Measurements from ENCODE around the gene NEGR1.

DNA sequence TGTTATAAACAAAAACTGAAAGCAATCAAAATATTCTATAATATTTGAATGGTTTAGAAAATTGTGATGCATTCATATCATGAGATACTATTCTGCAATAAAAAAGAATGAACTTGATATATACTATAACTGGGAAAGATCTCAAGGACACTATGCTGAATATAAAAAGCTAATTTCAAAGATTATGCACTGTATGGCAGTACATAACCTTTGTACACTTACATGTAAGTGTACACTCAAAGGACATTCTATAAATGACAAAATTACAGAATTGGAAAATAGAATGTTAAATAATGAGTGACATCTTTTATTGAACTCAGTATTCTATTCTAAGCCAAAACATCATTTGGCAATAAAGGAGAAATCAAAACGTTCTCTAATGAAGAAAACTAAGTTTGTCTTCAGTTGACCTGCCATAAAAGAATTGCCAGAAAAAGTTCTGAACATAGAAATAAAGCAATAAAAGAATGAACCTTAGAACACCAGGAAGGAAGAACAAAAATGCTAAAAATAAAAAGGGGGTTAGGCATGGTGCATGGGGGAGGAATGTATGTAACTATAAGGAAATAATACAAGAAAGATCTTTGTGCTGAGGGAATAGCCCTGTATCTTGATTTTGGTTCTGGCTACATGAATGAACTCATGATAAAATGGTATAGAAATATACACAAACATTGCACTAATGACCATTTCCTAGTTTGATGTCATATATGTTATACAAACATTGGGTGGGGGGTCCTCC is 519.7 kb downstream of the NEGR1 start:
- TF ChIP-seq, protein P1, sequence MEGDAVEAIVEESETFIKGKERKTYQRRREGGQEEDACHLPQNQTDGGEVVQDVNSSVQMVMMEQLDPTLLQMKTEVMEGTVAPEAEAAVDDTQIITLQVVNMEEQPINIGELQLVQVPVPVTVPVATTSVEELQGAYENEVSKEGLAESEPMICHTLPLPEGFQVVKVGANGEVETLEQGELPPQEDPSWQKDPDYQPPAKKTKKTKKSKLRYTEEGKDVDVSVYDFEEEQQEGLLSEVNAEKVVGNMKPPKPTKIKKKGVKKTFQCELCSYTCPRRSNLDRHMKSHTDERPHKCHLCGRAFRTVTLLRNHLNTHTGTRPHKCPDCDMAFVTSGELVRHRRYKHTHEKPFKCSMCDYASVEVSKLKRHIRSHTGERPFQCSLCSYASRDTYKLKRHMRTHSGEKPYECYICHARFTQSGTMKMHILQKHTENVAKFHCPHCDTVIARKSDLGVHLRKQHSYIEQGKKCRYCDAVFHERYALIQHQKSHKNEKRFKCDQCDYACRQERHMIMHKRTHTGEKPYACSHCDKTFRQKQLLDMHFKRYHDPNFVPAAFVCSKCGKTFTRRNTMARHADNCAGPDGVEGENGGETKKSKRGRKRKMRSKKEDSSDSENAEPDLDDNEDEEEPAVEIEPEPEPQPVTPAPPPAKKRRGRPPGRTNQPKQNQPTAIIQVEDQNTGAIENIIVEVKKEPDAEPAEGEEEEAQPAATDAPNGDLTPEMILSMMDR (IDR thresholded peaks at IDR 0.05; ENCODE audit: insufficient read depth, low read depth, low read length), result no peak
- TF ChIP-seq EZH2 (IDR thresholded peaks at IDR 0.05; ENCODE audit: insufficient read depth, low read length), result no peak
